Myometrial cell (primary cell): ENCODE results near the gene PCP2. TPM values are rescaled to one million over a fixed set of nuclear protein-coding genes. Genes with fewer than 3 reads are reported as not detected.

Experiments used
- total RNA-seq: library from RNA; depleted of rRNA; stranded (reverse); fragments of >200 nt; gene quantifications from 2 replicates; pipeline ENCODE4 v1.2.3, GENCODE V29; 2015

Gene PCP2
- total RNA-seq, result not detected in 2 replicates

DNA sequence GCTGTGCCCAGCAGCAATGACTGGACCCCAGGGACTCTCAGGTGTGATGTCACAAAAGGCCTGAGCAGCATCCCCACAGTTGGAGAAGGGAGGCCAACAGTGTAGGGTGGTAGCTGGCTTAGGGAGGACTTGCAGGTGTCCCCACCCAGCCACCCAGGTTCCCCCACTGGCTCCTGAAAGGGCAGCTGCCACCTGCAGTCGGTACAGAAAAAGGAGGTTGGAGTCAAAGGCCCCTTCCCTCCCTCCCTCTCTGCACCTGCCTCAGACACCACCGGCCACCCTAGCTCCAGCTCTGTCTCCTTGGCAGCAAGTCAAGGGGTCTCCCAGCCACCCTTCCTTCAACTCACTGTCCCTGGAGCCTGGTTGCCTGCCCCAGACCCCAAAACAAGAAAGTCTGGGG is at the start of gene PCP2:
TSS of gene PCP2 (minus strand) at position 22 of the 400 bp plus-strand sequence. CDS start 262 bp downstream, outside the sequence.

DNA sequence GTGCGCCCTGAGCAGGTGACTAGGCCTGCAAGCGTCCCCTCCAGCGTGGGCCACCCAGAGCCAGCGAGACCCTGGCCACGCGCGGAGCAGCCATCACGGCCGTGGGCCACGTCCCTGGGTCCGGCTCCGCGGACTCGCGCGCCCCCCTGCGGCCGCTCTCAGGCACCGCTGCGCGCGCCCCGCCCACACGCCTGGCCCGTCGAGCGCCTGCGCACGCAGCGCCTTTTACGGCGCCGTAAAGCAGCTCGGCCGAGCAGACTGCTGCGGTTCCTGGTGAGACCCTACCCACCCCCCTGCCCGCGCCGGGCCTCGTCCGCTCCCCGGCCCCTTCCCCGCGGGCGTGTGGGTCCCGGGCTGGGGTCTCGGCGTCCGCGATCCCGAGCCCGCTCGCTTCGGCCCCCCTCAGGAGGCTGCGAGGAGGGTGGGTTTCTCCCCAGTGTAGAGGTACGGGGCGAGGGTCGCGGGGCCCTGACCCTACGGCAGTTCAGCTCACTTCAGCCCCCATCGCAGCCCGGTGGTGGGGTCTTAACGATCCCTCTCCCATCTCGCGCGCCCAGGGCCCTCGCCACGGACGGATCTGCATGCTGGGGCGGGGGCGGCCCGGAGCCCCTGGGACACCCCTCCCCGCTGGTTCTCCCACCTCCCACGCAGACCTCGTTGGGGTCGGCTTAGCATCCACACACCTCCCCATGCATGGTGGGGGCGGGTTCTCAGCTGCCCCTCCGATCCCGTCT is 47.3 kb upstream of the PCP2 start, which contains the start of gene TRAPPC5:
TSS of gene TRAPPC5 (plus strand) at position 228 of the 734 bp plus-strand sequence. CDS start 1,421 bp downstream, outside the sequence.

DNA sequence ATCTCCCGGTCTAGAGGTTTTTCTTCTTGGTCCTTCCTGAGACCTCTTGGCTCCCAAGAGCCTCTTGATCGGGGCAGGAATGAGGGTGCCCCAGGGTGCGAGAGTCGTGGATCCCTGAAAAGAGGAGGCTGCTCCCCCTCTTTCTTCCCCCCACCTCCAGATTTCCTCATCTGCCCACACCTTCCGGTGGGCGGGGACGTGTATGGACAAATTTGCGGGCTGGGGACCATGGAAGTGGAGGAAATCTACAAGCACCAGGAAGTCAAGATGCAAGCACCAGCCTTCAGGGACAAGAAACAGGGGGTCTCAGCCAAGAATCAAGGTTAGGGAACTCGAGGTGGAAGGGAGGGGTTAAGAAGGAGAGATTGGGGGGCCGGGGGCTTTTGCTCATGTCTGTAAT is 43.3 kb upstream of the PCP2 start, which contains the start of gene MCEMP1:
TSS of gene MCEMP1 (plus strand) at position 237 of the 400 bp plus-strand sequence. CDS start at position 268, 31 bp downstream.

DNA sequence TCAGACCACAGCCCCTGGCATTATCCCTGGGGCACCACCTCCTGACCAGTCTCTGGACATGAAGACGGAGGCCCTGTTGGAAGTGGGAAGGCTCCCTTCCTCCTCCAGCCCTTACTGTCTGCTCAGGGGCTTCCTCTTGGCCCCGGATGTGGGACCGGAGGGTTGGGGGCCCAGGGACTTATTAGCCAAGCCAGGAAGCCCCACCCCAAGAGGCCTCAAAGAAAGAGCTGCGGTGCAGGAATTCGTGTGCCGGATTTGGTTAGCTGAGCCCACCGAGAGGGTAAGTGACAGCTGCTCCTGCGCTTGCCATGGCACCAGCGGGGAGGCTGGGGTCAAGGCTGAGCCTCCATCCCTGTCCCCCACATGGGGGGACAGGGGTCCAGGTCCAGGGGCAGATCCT is 35.3 kb upstream of the PCP2 start, which contains the start of gene RETN:
TSS of gene RETN (plus strand) at position 208 of the 400 bp plus-strand sequence. CDS start 278 bp downstream, outside the sequence.

DNA sequence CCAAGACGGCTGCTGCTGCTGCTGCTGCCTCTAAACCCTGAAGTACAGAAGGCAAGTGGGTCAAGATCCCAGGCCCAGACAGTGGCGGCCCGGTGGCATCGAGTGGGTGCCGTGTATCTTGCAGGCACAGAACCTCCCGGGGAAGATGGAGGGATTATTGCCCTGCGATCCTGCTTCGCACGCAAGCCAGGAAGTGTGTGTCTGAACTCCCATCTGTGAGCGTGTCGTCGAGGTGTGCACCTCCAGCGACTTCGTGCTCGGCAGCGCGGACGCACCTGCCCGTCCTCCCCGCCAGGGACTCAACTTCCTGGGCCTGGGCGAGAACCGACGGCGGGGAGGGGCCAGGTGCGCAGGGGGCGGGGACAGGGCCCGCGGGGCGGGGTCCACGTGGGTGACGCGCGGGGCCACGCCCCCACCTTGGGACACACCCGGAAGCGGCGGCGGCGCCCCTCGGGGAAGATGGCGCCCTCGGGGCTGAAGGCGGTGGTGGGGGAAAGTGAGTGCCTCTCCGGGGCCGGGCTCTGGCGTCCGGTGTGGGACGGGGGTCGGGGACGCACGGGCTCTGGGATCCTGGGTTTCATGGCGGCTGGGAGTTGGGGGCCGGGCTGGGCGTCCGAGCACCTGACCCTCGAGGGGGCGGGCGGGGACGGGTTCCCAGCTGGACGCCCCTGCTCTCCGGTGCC is 3.3 kb upstream of the PCP2 start, which contains the start of gene STXBP2:
TSS of gene STXBP2 (plus strand) at position 420 of the 683 bp plus-strand sequence. CDS start at position 460, 40 bp downstream.

DNA sequence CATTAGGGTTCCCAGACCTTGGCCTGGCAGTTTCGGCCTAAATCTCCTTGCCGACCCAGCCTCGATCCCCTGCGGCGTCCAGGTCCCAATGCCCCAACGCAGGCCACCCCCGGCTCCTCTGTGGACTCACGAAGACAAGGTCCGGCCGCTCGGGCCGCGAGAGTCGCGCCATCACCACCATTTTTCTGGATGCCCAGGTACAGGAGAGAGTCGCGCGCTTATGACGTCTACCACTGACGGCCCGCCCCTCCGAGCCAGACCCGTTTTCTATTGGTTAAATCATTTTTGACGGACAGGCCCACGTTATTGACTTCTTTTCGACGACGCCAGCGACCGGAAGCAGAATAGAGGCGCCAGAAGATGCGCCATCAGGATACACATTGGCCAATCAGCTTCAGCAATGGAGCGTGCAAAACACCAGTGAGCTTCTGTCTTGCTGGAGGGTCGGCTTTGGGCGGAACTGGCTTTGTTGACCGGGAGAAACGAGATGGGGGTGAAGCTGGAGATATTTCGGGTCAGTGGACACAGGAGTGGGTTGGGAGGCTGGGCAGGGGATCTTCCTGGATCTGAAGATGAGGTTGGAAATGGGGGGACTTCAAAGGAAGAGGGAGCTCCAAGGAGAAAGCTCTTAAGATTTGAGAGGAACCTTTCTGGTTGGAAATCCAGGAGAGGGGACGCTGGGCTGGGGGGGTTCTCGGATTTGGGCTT is 4.0 kb downstream of the PCP2 start, which contains the start of the genes PET100 and XAB2:
TSS of gene PET100 (plus strand) at position 447 of the 708 bp plus-strand sequence. CDS start at position 488, 41 bp downstream.
TSS of gene XAB2 (minus strand) at position 199 of the 708 bp plus-strand sequence. CDS start at position 181, 18 bp downstream.

DNA sequence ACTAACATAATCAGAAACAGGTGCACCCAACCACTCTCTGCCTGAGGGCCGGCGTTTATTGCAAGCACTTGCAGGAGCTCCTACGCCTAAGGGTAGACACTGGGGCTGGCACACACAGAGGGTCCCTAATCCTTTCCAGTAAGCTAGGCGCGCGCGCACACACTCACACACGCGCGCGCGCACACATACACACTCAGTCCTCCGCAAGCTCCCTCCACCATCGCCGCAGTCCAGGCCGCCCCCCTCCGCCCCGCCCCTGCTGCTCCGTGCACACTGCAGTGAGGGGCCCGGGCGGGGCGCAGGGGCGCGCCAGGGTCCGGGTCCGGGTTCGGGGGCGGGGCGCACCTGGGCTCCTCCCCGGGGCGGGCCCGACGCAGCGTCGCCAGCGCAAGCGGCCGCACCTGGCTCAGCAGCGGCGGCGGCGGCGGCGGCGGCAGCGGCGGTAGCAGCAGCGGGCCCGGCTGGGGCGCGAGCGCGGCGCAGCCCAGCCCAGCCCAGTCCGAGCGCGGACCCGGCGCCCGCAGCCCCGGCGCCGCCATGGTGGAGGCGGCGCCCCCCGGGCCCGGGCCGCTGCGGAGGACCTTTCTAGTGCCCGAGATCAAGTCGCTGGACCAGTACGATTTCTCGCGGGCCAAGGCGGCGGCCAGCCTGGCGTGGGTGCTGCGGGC is 37.9 kb downstream of the PCP2 start, which contains the start of gene CAMSAP3:
TSS of gene CAMSAP3 (plus strand) at position 398 of the 668 bp plus-strand sequence. CDS start at position 538, 140 bp downstream.

Other genes with a start within 250 kb of the PCP2 start
- 2.6 and 3.9 TPM in 2 replicates for gene PEX11G, start 144.7 kb downstream of the PCP2 start, total RNA-seq
- 20.2 and 22.5 TPM in 2 replicates for gene ZNF358, start 117.6 kb downstream of the PCP2 start, total RNA-seq
- 3.9 and 4.6 TPM in 2 replicates for gene MCOLN1, start 111.1 kb downstream of the PCP2 start, total RNA-seq
- 159 and 163 TPM in 2 replicates for gene PNPLA6, start 98.0 kb downstream of the PCP2 start, total RNA-seq
- not detected in 2 replicates for gene CAMSAP3, start 37.9 kb downstream of the PCP2 start, total RNA-seq
- gene XAB2, start 4.2 kb downstream of the PCP2 start, total RNA-seq, result 42.2 and 45.3 TPM in 2 replicates
- gene PET100, start 3.9 kb downstream of the PCP2 start, total RNA-seq, result 4.9 and 7.4 TPM in 2 replicates
- gene STXBP2, start 3.4 kb upstream of the PCP2 start, total RNA-seq, result 12.1 and 22.8 TPM in 2 replicates
- gene RETN, start 35.3 kb upstream of the PCP2 start, total RNA-seq, result not detected in 2 replicates
- not detected in 2 replicates for gene MCEMP1, start 43.4 kb upstream of the PCP2 start, total RNA-seq
- 86.2 and 107 TPM in 2 replicates for gene TRAPPC5, start 47.1 kb upstream of the PCP2 start, total RNA-seq
- gene FCER2, start 68.4 kb upstream of the PCP2 start, total RNA-seq, result not detected in 2 replicates
- not detected in 2 replicates for gene CLEC4G, start 98.4 kb upstream of the PCP2 start, total RNA-seq
- gene CD209, start 113.8 kb upstream of the PCP2 start, total RNA-seq, result not detected in 2 replicates
- gene CLEC4M, start 129.5 kb upstream of the PCP2 start, total RNA-seq, result not detected in 2 replicates
- 25.5 and 44.4 TPM in 2 replicates for gene EVI5L, start 196.5 kb upstream of the PCP2 start, total RNA-seq
- gene PRR36, start 240.7 kb upstream of the PCP2 start, total RNA-seq, result not detected in 2 replicates